Measurements from ENCODE around the gene PCNX1.
"Not testable (repeated sequence)": the region's sequence is repeated elsewhere in the genome, so short reads cannot be mapped to it uniquely, and the experiment has no call there.

The PCNX1 gene

GRCh38 chr14:71140157-71140556 lies 232.9 kb downstream of the PCNX1 start:
- no peak for DNase-seq (ENCODE audit: extremely low read depth, low read depth)
- no peak for TF ChIP-seq CTCF (IDR thresholded peaks at IDR 0.05; ENCODE audit: low read depth, low read length)

- TF ChIP-seq CTCF (IDR thresholded peaks at IDR 0.05; ENCODE audit: low read depth, low read length), result no peak
- DNase-seq (ENCODE audit: extremely low read depth, low read depth), result no peak
These were observed 234.6 kb downstream of the PCNX1 start for GRCh38 chr14:71141701-71142374.

- TF ChIP-seq CTCF (IDR thresholded peaks at IDR 0.05; ENCODE audit: low read depth, low read length), result no peak
- peak; percentile 61 for DNase-seq (ENCODE audit: extremely low read depth, low read depth)
These were observed 235.2 kb downstream of the PCNX1 start for GRCh38 chr14:71142375-71143038.

GRCh38 chr14:71143381-71144290 lies 236.4 kb downstream of the PCNX1 start:
- no peak for TF ChIP-seq CTCF (IDR thresholded peaks at IDR 0.05; ENCODE audit: low read depth, low read length)
- DNase-seq (ENCODE audit: extremely low read depth, low read depth), result no peak

GRCh38 chr14:71147335-71147734 lies 240.1 kb downstream of the PCNX1 start:
- not testable (repeated sequence) for DNase-seq (ENCODE audit: extremely low read depth, low read depth)

- no peak for DNase-seq (ENCODE audit: extremely low read depth, low read depth)
- no peak for TF ChIP-seq CTCF (IDR thresholded peaks at IDR 0.05; ENCODE audit: low read depth, low read length)
These were observed 241.4 kb downstream of the PCNX1 start for GRCh38 chr14:71148627-71149026.

- DNase-seq (ENCODE audit: extremely low read depth, low read depth), result no peak
- no peak for TF ChIP-seq CTCF (IDR thresholded peaks at IDR 0.05; ENCODE audit: low read depth, low read length)
These were observed 243.5 kb downstream of the PCNX1 start for GRCh38 chr14:71150737-71151136.

All from AG09319 (cell line).